GM12872 (cell line): ENCODE results near the gene KIAA1217.

ENCODE experiments used
- CTCF ChIP-seq: IDR thresholded peaks from 3 replicates; pipeline ENCODE4 v1.5.1; 2011; ENCODE audit warnings: low read depth, mild to moderate bottlenecking, low read length, moderate library complexity; ENCODE audit not compliant: insufficient read depth

KIAA1217 gene

GRCh38 chr10:24518981-24519597 lies 310.2 kb downstream of the KIAA1217 start:
- TF ChIP-seq CTCF: peak; percentile 81

GRCh38 chr10:24519950-24520349 lies 311.0 kb downstream of the KIAA1217 start:
- TF ChIP-seq CTCF: no peak

DNA sequence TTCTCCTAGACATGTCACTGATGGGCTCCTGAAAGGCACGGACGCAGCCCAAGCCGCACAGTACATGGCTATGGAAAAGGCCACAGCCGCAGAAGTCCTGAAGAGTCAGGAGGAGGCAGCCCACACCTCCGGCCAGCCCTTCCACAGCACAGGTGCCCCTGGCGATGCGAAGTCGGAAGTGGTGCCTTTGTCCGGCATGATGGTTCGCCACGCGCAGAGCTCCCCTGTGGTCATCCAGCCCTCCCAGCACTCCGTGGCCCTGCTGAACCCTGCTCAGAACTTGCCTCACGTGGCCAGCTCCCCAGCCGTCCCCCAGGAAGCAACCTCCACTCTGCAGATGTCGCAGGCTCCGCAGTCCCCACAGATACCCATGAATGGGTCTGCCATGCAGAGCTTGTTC lies 315.4 kb downstream of the KIAA1217 start:
- no peak for TF ChIP-seq CTCF

GRCh38 chr10:24526085-24526649 lies 317.2 kb downstream of the KIAA1217 start:
- no peak for TF ChIP-seq CTCF

DNA sequence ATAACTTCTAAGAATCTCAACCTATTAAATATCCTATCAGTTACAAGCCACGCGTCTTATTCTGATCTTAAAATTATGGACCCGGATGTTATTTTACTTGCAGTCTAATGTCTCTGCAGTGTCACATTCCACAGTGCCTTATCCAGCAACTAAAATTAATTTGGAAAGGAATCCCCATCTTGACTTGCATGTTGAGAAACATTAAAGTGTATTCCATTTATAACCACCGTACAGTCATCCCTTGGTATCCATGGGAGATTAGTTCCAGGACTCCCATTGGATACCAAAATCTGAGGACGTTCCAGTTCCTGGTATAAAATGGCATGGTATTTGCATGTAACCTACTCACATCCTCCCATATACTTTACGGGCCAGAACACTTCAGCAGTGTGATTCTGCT lies 320.0 kb downstream of the KIAA1217 start:
- TF ChIP-seq CTCF: no peak

DNA sequence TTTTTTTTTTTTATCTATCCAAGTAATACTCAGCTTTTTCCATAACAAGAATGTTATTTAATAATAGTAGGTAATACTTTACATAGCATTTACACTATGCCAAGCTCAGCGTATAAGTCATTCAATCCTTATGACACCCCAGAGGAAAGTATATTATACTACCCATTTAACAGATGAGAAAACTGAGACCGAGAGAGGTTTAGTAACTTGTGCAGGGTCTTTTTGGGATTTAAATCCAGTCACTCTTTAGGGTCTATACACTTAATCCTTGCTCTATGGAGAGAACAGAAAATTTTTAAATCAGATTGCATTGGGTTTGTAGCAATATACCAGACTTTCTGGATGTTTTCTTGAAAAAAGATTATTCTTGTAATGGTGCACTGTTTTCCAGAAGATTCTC lies 322.5 kb downstream of the KIAA1217 start:
- TF ChIP-seq CTCF: no peak

GRCh38 chr10:24533981-24534380 lies 325.0 kb downstream of the KIAA1217 start:
- no peak for TF ChIP-seq CTCF
